ENCODE measurements around the gene CLDN34.
A peak's percentile ranks its signal among the peaks of the same experiment; 100 is the strongest.

The CLDN34 gene

GRCh38 chrX:9966775-9967408 lies at the start of gene CLDN34:
Gene CLDN34, plus strand, starts transcription at chrX:9967358. Its CDS starts 0 bp downstream, at chrX:9967358.
- no peak for DNase-seq (ENCODE audit: low spot score)

- DNase-seq (ENCODE audit: low spot score): no peak
Observed at GRCh38 chrX:9917861-9918260, 49.3 kb upstream of the CLDN34 start.

- no peak for DNase-seq (ENCODE audit: low spot score)
Observed at GRCh38 chrX:9919632-9920172, 47.5 kb upstream of the CLDN34 start.

- DNase-seq (ENCODE audit: low spot score): no peak
Observed at GRCh38 chrX:9921407-9921806, 45.8 kb upstream of the CLDN34 start.

GRCh38 chrX:9923357-9923756 lies 43.8 kb upstream of the CLDN34 start:
- DNase-seq (ENCODE audit: low spot score): no peak

- DNase-seq (ENCODE audit: low spot score): no peak
Observed at GRCh38 chrX:9926002-9926401, 41.2 kb upstream of the CLDN34 start.

- peak; percentile 66 for DNase-seq (ENCODE audit: low spot score)
Observed at GRCh38 chrX:9927698-9928482, 39.3 kb upstream of the CLDN34 start.

GRCh38 chrX:9935436-9935835 lies 31.7 kb upstream of the CLDN34 start:
- no peak for DNase-seq (ENCODE audit: low spot score)

- DNase-seq (ENCODE audit: low spot score): no peak
Observed at GRCh38 chrX:9937761-9938160, 29.4 kb upstream of the CLDN34 start.

- DNase-seq (ENCODE audit: low spot score): no peak
Observed at GRCh38 chrX:9938516-9938915, 28.6 kb upstream of the CLDN34 start.

GRCh38 chrX:9940421-9940820 lies 26.7 kb upstream of the CLDN34 start:
- no peak for DNase-seq (ENCODE audit: low spot score)

GRCh38 chrX:9942086-9942485 lies 25.1 kb upstream of the CLDN34 start:
- no peak for DNase-seq (ENCODE audit: low spot score)

GRCh38 chrX:9943420-9943819 lies 23.7 kb upstream of the CLDN34 start:
- DNase-seq (ENCODE audit: low spot score): no peak

- DNase-seq (ENCODE audit: low spot score): no peak
Observed at GRCh38 chrX:9947131-9947794, 19.9 kb upstream of the CLDN34 start.

GRCh38 chrX:9948406-9948805 lies 18.8 kb upstream of the CLDN34 start:
- no peak for DNase-seq (ENCODE audit: low spot score)

- no peak for DNase-seq (ENCODE audit: low spot score)
Observed at GRCh38 chrX:9952300-9952699, 14.9 kb upstream of the CLDN34 start.

GRCh38 chrX:9953396-9953795 lies 13.8 kb upstream of the CLDN34 start:
- no peak for DNase-seq (ENCODE audit: low spot score)

- no peak for DNase-seq (ENCODE audit: low spot score)
Observed at GRCh38 chrX:9955506-9955905, 11.7 kb upstream of the CLDN34 start.

- no peak for DNase-seq (ENCODE audit: low spot score)
Observed at GRCh38 chrX:9957743-9958142, 9.4 kb upstream of the CLDN34 start.

GRCh38 chrX:9958183-9958582 lies 9.0 kb upstream of the CLDN34 start:
- no peak for DNase-seq (ENCODE audit: low spot score)

GRCh38 chrX:9961750-9962149 lies 5.4 kb upstream of the CLDN34 start:
- no peak for DNase-seq (ENCODE audit: low spot score)

GRCh38 chrX:9977635-9978034 lies 10.5 kb downstream of the CLDN34 start:
- no peak for DNase-seq (ENCODE audit: low spot score)

GRCh38 chrX:9980401-9980800 lies 13.2 kb downstream of the CLDN34 start:
- no peak for DNase-seq (ENCODE audit: low spot score)
